GM18526 (cell line): ENCODE results near the gene CIRBP.

Experiments
- POLR2A ChIP-seq: IDR thresholded peaks from 3 replicates; pipeline ENCODE4 v1.6.1; 2011; ENCODE audit not compliant: insufficient read length; ENCODE audit errors: extremely low read depth

Gene CIRBP

GRCh38 chr19:1292419-1293151 is 23.5 kb downstream of the CIRBP start:
- no peak for TF ChIP-seq POLR2A

GRCh38 chr19:1293782-1294604 is 24.9 kb downstream of the CIRBP start:
- TF ChIP-seq POLR2A = no peak

GRCh38 chr19:1294688-1295087 is 25.6 kb downstream of the CIRBP start:
- no peak for TF ChIP-seq POLR2A

GRCh38 chr19:1295169-1296012 is 26.3 kb downstream of the CIRBP start:
- TF ChIP-seq POLR2A = no peak

GRCh38 chr19:1296078-1296477 is 26.9 kb downstream of the CIRBP start:
- TF ChIP-seq POLR2A = no peak

GRCh38 chr19:1296575-1297271 is 27.6 kb downstream of the CIRBP start:
- no peak for TF ChIP-seq POLR2A

GRCh38 chr19:1298235-1298634 is 29.1 kb downstream of the CIRBP start:
- TF ChIP-seq POLR2A = no peak

GRCh38 chr19:1299801-1300200 is 30.7 kb downstream of the CIRBP start:
- no peak for TF ChIP-seq POLR2A

GRCh38 chr19:1300744-1301490 is 31.8 kb downstream of the CIRBP start:
- TF ChIP-seq POLR2A = no peak

- TF ChIP-seq POLR2A = no peak
Measured at GRCh38 chr19:1302533-1303239, 33.6 kb downstream of the CIRBP start.

- TF ChIP-seq POLR2A = no peak
Measured at GRCh38 chr19:1304197-1304924, 35.2 kb downstream of the CIRBP start.

GRCh38 chr19:1307320-1307719 is 38.2 kb downstream of the CIRBP start:
- no peak for TF ChIP-seq POLR2A

GRCh38 chr19:1307755-1308303 is 38.7 kb downstream of the CIRBP start:
- no peak for TF ChIP-seq POLR2A
